GM12878 (cell line): ENCODE results near the gene EPS8L1.

Source experiments
- ZNF384 ChIP-seq: IDR thresholded peaks from 2 replicates; pipeline ENCODE4 v1.6.1; 2012; ENCODE audit warnings: low read depth, mild to moderate bottlenecking, low read length, improper control_type of control experiment, borderline replicate concordance
- TF ChIP-seq, protein P1 (sequence below), 3 experiments: IDR thresholded peaks in 2 of 3; conservative IDR thresholded peaks in 1 of 3; 2 replicates each; pipeline ENCODE4 v1.5.1; 2011; ENCODE audit warnings: low read depth in 3 of 3, low read length in 3 of 3, mild to moderate bottlenecking in 3 of 3, control low read depth in 2 of 3, moderate library complexity in 2 of 3, inconsistent platforms in 1 of 3, mixed read lengths in 1 of 3; ENCODE audit not compliant: control insufficient read depth in 2 of 3, insufficient read depth in 1 of 3; ENCODE audit errors: extremely low read depth in 1 of 3
- TF ChIP-seq, protein P2 (sequence below): fragments of 450-650 bp; IDR thresholded peaks from 2 replicates; pipeline ENCODE4 v1.6.1; 2017; ENCODE audit warnings: mild to moderate bottlenecking, moderate library complexity
- TF ChIP-seq, protein P3 (sequence below): IDR thresholded peaks from 2 replicates; pipeline ENCODE4 v1.6.1; 2011; ENCODE audit warnings: low read depth, mild to moderate bottlenecking, low read length, moderate library complexity, borderline replicate concordance; ENCODE audit errors: extremely low read depth

DNA sequence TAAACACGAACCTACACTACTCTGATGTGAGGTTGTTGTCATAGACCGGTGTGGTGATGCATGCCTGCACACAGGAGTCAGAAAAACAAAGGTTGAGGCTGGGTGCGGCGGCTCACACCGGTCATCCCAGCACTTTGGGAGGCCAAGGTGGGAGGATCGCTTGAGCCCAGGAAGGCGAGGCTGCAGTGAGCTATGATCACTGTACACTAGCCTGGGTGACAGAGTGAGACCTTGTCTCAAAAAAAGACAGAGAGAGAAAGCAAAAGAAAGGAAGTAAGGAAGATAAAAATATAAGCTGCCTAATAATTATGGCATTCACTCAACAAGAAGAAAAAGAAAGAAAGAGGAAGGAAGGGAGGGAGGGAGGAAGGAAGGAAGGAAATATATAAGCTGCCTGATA, 46.9 kb upstream of the EPS8L1 start:
- no peak for TF ChIP-seq ZNF384
- TF ChIP-seq, protein P1, sequence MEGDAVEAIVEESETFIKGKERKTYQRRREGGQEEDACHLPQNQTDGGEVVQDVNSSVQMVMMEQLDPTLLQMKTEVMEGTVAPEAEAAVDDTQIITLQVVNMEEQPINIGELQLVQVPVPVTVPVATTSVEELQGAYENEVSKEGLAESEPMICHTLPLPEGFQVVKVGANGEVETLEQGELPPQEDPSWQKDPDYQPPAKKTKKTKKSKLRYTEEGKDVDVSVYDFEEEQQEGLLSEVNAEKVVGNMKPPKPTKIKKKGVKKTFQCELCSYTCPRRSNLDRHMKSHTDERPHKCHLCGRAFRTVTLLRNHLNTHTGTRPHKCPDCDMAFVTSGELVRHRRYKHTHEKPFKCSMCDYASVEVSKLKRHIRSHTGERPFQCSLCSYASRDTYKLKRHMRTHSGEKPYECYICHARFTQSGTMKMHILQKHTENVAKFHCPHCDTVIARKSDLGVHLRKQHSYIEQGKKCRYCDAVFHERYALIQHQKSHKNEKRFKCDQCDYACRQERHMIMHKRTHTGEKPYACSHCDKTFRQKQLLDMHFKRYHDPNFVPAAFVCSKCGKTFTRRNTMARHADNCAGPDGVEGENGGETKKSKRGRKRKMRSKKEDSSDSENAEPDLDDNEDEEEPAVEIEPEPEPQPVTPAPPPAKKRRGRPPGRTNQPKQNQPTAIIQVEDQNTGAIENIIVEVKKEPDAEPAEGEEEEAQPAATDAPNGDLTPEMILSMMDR (IDR thresholded peaks at IDR 0.05 in 2 of 3, conservative IDR thresholded peaks at IDR 0.05 in 1 of 3; ENCODE audit: control insufficient read depth in 2 of 3, extremely low read depth in 1 of 3, insufficient read depth in 1 of 3, low read depth in 3 of 3, low read length in 3 of 3) = no peak
- TF ChIP-seq, protein P2, sequence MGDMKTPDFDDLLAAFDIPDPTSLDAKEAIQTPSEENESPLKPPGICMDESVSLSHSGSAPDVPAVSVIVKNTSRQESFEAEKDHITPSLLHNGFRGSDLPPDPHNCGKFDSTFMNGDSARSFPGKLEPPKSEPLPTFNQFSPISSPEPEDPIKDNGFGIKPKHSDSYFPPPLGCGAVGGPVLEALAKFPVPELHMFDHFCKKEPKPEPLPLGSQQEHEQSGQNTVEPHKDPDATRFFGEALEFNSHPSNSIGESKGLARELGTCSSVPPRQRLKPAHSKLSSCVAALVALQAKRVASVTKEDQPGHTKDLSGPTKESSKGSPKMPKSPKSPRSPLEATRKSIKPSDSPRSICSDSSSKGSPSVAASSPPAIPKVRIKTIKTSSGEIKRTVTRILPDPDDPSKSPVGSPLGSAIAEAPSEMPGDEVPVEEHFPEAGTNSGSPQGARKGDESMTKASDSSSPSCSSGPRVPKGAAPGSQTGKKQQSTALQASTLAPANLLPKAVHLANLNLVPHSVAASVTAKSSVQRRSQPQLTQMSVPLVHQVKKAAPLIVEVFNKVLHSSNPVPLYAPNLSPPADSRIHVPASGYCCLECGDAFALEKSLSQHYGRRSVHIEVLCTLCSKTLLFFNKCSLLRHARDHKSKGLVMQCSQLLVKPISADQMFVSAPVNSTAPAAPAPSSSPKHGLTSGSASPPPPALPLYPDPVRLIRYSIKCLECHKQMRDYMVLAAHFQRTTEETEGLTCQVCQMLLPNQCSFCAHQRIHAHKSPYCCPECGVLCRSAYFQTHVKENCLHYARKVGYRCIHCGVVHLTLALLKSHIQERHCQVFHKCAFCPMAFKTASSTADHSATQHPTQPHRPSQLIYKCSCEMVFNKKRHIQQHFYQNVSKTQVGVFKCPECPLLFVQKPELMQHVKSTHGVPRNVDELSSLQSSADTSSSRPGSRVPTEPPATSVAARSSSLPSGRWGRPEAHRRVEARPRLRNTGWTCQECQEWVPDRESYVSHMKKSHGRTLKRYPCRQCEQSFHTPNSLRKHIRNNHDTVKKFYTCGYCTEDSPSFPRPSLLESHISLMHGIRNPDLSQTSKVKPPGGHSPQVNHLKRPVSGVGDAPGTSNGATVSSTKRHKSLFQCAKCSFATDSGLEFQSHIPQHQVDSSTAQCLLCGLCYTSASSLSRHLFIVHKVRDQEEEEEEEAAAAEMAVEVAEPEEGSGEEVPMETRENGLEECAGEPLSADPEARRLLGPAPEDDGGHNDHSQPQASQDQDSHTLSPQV = no peak
- TF ChIP-seq, protein P3, sequence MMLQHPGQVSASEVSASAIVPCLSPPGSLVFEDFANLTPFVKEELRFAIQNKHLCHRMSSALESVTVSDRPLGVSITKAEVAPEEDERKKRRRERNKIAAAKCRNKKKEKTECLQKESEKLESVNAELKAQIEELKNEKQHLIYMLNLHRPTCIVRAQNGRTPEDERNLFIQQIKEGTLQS = no peak
